Measurements from ENCODE around the gene CNRIP1. TPM values are rescaled to one million over a fixed set of nuclear protein-coding genes. Genes with fewer than 3 reads are reported as not detected.

CNRIP1 gene
- polyA plus RNA-seq, 2 donors, result 2.1 to 3.8 TPM

- H3K4me3 ChIP-seq (ENCODE audit: low read depth in 1 of 2, low read length in 2 of 2), result no peak overlapping the region
- WGBS, 2 donors, result 33 to 46% methylated on average over 2 of the region's 2 CpGs
- H3K9me3 ChIP-seq (ENCODE audit: control insufficient read depth in 2 of 2, insufficient read depth in 1 of 2, low read depth in 1 of 2, low read length in 1 of 2), result no peaks in the 10 kb centered on the region
These were observed 24.8 kb downstream of the CNRIP1 start for GRCh38 chr2:68294913-68295312.

DNA sequence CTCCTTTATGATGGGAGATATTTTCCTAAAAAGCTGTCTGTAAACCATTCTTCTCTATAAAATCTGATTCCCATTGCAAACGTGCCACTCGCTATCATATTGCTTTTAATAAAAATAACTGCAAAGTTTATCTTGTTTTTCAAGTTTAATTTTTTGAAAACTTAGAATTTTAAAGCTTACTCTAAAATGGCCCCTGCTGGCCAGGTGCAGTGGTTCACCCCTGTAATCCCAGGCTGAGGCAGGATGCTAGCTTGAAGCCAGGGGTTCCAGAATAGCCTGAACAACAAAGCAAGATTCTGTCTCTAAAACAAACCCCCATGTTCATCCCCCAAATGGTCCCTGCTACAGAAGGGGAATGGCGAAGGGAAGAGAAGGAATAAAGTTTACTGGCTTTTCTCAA, 25.6 kb downstream of the CNRIP1 start:
- H3K4me1 ChIP-seq (ENCODE audit: control insufficient read depth in 2 of 2, insufficient read depth in 2 of 2, low read length in 1 of 2), result no peaks in the 10 kb centered on the region
- H3K36me3 ChIP-seq (ENCODE audit: control insufficient read depth in 2 of 2, insufficient read depth in 2 of 2, low read length in 1 of 2), result no peaks in the 10 kb centered on the region
- WGBS, 2 donors, result 85 to 92% methylated on average over 3 of the region's 3 CpGs
- H3K27me3 ChIP-seq (ENCODE audit: control insufficient read depth in 1 of 2, insufficient read depth in 2 of 2, low read length in 2 of 2), result no peaks in the 10 kb centered on the region
- no peak overlapping the region for H3K27ac ChIP-seq (ENCODE audit: low read depth in 2 of 2, low read length in 1 of 2)
- no peaks in the 10 kb centered on the region for H3K9me3 ChIP-seq (ENCODE audit: control insufficient read depth in 2 of 2, insufficient read depth in 1 of 2, low read depth in 1 of 2, low read length in 1 of 2)
- no peak overlapping the region for H3K4me3 ChIP-seq (ENCODE audit: low read depth in 1 of 2, low read length in 2 of 2)

More at GRCh38 chr2:68294913-68295312, 24.8 kb downstream of the CNRIP1 start:
- Histone ChIP-seq H3K27me3 (ENCODE audit: control insufficient read depth in 1 of 2, insufficient read depth in 2 of 2, low read length in 2 of 2) (no peaks in the 10 kb centered on the region), H3K36me3 (ENCODE audit: control insufficient read depth in 2 of 2, insufficient read depth in 2 of 2, low read length in 1 of 2) (no peaks in the 10 kb centered on the region), H3K4me1 (ENCODE audit: control insufficient read depth in 2 of 2, insufficient read depth in 2 of 2, low read length in 1 of 2) (no peaks in the 10 kb centered on the region), H3K27ac (ENCODE audit: low read depth in 2 of 2, low read length in 1 of 2) (no peak overlapping the region)

DNA sequence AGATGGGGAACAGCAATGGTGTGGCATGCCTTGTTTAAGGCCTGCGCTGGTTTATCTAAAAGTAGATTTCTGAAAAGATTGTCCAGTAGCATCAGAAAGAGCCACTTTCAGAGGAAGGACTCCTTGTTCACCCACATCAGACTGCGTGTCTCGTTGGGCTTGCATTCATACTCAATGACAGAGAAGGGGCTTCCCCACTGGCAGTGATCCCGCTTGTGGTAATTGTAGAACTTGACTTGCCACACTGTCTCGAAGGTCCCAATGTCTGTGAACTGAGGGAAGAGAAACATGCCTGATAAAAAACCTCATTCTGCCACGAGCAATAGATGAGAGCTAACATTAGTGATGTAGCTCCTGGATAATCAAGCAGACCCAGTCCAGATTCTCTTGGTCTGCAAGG, 26.0 kb downstream of the CNRIP1 start:
- no peaks in the 10 kb centered on the region for H3K36me3 ChIP-seq (ENCODE audit: control insufficient read depth in 2 of 2, insufficient read depth in 2 of 2, low read length in 1 of 2)
- no peak overlapping the region for H3K27ac ChIP-seq (ENCODE audit: low read depth in 2 of 2, low read length in 1 of 2)
- H3K4me3 ChIP-seq (ENCODE audit: low read depth in 1 of 2, low read length in 2 of 2), result no peak overlapping the region
- 77 to 79% methylated on average over 6 of the region's 6 CpGs for WGBS, 2 donors
- H3K9me3 ChIP-seq (ENCODE audit: control insufficient read depth in 2 of 2, insufficient read depth in 1 of 2, low read depth in 1 of 2, low read length in 1 of 2), result no peaks in the 10 kb centered on the region
- H3K4me1 ChIP-seq (ENCODE audit: control insufficient read depth in 2 of 2, insufficient read depth in 2 of 2, low read length in 1 of 2), result no peaks in the 10 kb centered on the region
- no peaks in the 10 kb centered on the region for H3K27me3 ChIP-seq (ENCODE audit: control insufficient read depth in 1 of 2, insufficient read depth in 2 of 2, low read length in 2 of 2)

DNA sequence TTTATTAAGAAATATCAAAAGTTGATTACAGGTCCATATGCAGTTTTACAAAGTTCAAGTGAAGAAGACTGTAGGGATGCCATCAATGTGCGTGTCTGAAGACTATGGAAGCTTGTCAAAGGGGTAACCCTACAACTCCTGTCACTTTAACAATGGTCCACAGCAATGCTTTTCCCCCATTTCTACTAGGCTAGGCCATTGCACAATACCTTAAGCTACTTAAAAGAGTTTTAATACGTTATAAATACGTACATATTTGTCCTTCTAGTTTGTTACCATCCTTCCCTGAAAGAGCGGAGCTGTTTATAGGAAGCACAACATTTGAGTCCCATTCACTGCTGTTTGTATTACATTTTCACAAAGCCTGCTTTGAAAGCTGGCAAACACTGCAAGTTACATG, 26.7 kb downstream of the CNRIP1 start:
- Histone ChIP-seq H3K4me1 (ENCODE audit: control insufficient read depth in 2 of 2, insufficient read depth in 2 of 2, low read length in 1 of 2) (no peaks in the 10 kb centered on the region), H3K36me3 (ENCODE audit: control insufficient read depth in 2 of 2, insufficient read depth in 2 of 2, low read length in 1 of 2) (no peaks in the 10 kb centered on the region)
- 87 to 93% methylated on average over 4 of the region's 4 CpGs for WGBS, 2 donors

DNA sequence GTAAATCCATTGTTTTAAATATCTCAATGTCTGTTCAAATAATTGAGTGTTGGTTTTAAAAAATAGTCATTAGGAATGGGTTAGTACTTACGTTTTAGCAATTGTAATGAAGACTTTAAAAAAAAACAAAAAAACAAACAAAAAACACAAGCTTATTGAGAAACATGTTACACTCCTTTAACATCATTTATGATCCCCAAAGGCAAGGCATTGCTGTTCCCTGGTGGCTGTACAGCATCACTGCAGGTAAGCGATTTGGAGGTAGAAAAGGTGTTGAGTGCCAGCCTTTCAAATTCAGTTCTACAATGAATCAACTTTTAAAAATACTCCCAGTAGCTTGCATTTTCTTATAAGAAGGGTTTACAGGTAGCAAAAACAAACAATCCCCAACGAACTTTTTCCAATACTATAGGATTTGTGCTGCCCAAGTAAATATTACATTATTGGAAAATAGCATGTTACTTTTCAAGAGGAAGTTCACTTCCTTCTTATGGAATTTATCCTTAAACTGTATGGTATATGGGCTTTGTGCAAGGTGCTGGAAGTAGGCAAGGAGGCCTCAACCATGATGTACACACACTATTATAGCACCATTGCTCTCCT, 27.5 kb downstream of the CNRIP1 start:
- no peaks in the 10 kb centered on the region for H3K36me3 ChIP-seq (ENCODE audit: control insufficient read depth in 2 of 2, insufficient read depth in 2 of 2, low read length in 1 of 2)
- no peak overlapping the region for H3K27ac ChIP-seq (ENCODE audit: low read depth in 2 of 2, low read length in 1 of 2)
- no peak overlapping the region for H3K4me3 ChIP-seq (ENCODE audit: low read depth in 1 of 2, low read length in 2 of 2)
- no peaks in the 10 kb centered on the region for H3K27me3 ChIP-seq (ENCODE audit: control insufficient read depth in 1 of 2, insufficient read depth in 2 of 2, low read length in 2 of 2)
- H3K9me3 ChIP-seq (ENCODE audit: control insufficient read depth in 2 of 2, insufficient read depth in 1 of 2, low read depth in 1 of 2, low read length in 1 of 2), result no peaks in the 10 kb centered on the region
- 27 to 33% methylated on average over 3 of the region's 3 CpGs for WGBS, 2 donors
- H3K4me1 ChIP-seq (ENCODE audit: control insufficient read depth in 2 of 2, insufficient read depth in 2 of 2, low read length in 1 of 2), result no peaks in the 10 kb centered on the region

More for the DNA sequence above, 26.7 kb downstream of the CNRIP1 start:
- Histone ChIP-seq H3K9me3 (ENCODE audit: control insufficient read depth in 2 of 2, insufficient read depth in 1 of 2, low read depth in 1 of 2, low read length in 1 of 2) (no peaks in the 10 kb centered on the region), H3K27ac (ENCODE audit: low read depth in 2 of 2, low read length in 1 of 2) (no peak overlapping the region), H3K4me3 (ENCODE audit: low read depth in 1 of 2, low read length in 2 of 2) (no peak overlapping the region), H3K27me3 (ENCODE audit: control insufficient read depth in 1 of 2, insufficient read depth in 2 of 2, low read length in 2 of 2) (no peaks in the 10 kb centered on the region)

DNA sequence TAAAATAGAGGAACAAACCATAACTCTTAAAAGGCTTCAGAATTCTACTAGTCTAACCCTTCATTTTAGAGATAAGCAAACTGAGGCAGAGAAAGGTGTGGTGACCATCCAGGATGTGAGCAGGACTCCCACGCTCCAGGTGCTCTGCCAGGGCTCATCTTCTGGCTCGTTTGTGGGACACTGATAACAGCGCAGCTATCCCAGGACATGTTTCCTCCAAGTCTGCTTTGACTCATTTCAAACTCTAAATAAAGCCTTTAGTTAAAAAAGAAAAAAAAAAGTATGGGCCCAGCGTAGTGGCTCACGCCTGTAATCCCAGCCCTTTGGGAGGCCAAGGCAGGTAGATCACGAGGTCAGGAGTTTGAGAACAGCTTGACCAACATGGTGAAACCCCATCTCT, 28.4 kb downstream of the CNRIP1 start:
- no peak overlapping the region for H3K4me3 ChIP-seq (ENCODE audit: low read depth in 1 of 2, low read length in 2 of 2)
- no peak overlapping the region for H3K27ac ChIP-seq (ENCODE audit: low read depth in 2 of 2, low read length in 1 of 2)
- 72 to 77% methylated on average over 6 of the region's 6 CpGs for WGBS, 2 donors
- H3K36me3 ChIP-seq (ENCODE audit: control insufficient read depth in 2 of 2, insufficient read depth in 2 of 2, low read length in 1 of 2), result no peaks in the 10 kb centered on the region
- H3K27me3 ChIP-seq (ENCODE audit: control insufficient read depth in 1 of 2, insufficient read depth in 2 of 2, low read length in 2 of 2), result no peaks in the 10 kb centered on the region
- H3K4me1 ChIP-seq (ENCODE audit: control insufficient read depth in 2 of 2, insufficient read depth in 2 of 2, low read length in 1 of 2), result no peaks in the 10 kb centered on the region
- H3K9me3 ChIP-seq (ENCODE audit: control insufficient read depth in 2 of 2, insufficient read depth in 1 of 2, low read depth in 1 of 2, low read length in 1 of 2), result no peaks in the 10 kb centered on the region

DNA sequence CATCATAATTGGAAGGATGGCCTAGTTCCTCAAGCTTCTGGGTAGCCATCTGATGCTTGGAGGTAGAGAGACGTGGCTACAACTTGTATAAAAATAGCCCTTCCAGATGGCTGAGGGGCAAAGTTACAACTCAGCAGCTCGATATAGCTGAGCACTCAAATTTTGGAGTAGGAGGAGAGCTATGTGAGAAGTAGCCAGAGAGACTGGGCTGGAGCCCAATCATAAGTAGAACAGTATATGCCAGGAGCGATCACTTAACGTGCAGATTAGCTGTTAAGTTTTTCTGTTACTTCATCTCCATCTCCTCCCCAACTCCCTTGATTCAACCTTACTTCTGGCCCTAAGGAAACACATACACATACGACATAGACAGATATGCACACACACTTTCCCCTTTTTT, 28.8 kb downstream of the CNRIP1 start:
- no peak overlapping the region for H3K4me3 ChIP-seq (ENCODE audit: low read depth in 1 of 2, low read length in 2 of 2)
- H3K27me3 ChIP-seq (ENCODE audit: control insufficient read depth in 1 of 2, insufficient read depth in 2 of 2, low read length in 2 of 2), result no peaks in the 10 kb centered on the region
- WGBS, 2 donors, result 59 to 63% methylated on average over 5 of the region's 5 CpGs
- H3K27ac ChIP-seq (ENCODE audit: low read depth in 2 of 2, low read length in 1 of 2), result no peak overlapping the region
- H3K4me1 ChIP-seq (ENCODE audit: control insufficient read depth in 2 of 2, insufficient read depth in 2 of 2, low read length in 1 of 2), result no peaks in the 10 kb centered on the region
- H3K9me3 ChIP-seq (ENCODE audit: control insufficient read depth in 2 of 2, insufficient read depth in 1 of 2, low read depth in 1 of 2, low read length in 1 of 2), result no peaks in the 10 kb centered on the region
- H3K36me3 ChIP-seq (ENCODE audit: control insufficient read depth in 2 of 2, insufficient read depth in 2 of 2, low read length in 1 of 2), result no peaks in the 10 kb centered on the region

- no peaks in the 10 kb centered on the region for H3K4me1 ChIP-seq (ENCODE audit: control insufficient read depth in 2 of 2, insufficient read depth in 2 of 2, low read length in 1 of 2)
- peak overlapping the region in 1 of 2 donors; percentile 42 for H3K27ac ChIP-seq (ENCODE audit: low read depth in 2 of 2, low read length in 1 of 2)
- H3K27me3 ChIP-seq (ENCODE audit: control insufficient read depth in 1 of 2, insufficient read depth in 2 of 2, low read length in 2 of 2), result no peaks in the 10 kb centered on the region
These were observed 31.9 kb downstream of the CNRIP1 start for GRCh38 chr2:68287580-68288441.

DNA sequence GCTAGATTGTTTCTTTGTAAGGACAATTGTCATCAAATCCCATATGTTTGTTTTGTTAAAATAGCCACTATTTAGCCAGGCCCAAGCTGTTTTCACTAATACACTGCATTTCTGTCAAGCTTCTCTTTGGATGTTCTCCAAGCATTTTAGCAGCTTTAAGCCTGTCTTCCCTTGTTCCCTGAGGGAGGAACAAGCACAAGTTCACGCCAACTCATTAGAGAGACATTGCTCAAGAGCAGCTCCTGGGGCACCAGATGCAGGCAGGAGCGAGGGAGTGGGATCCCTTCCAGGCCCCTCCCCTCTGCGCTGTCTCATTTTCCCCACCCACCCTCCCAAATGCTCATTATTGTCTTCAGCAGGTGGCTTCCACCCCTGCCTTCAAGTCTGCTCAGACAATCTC, 34.9 kb downstream of the CNRIP1 start:
- no peak overlapping the region for H3K27ac ChIP-seq (ENCODE audit: low read depth in 2 of 2, low read length in 1 of 2)

More at GRCh38 chr2:68287580-68288441, 31.9 kb downstream of the CNRIP1 start:
- H3K9me3 ChIP-seq (ENCODE audit: control insufficient read depth in 2 of 2, insufficient read depth in 1 of 2, low read depth in 1 of 2, low read length in 1 of 2), result no peaks in the 10 kb centered on the region
- no peaks in the 10 kb centered on the region for H3K36me3 ChIP-seq (ENCODE audit: control insufficient read depth in 2 of 2, insufficient read depth in 2 of 2, low read length in 1 of 2)
- no peak overlapping the region for H3K4me3 ChIP-seq (ENCODE audit: low read depth in 1 of 2, low read length in 2 of 2)
- 20 to 30% methylated on average over 10 of the region's 10 CpGs for WGBS, 2 donors

GRCh38 chr2:68283419-68283812, 36.3 kb downstream of the CNRIP1 start:
- Histone ChIP-seq H3K36me3 (ENCODE audit: control insufficient read depth in 2 of 2, insufficient read depth in 2 of 2, low read length in 1 of 2) (no peaks in the 10 kb centered on the region), H3K4me3 (ENCODE audit: low read depth in 1 of 2, low read length in 2 of 2) (no peak overlapping the region), H3K27me3 (ENCODE audit: control insufficient read depth in 1 of 2, insufficient read depth in 2 of 2, low read length in 2 of 2) (no peaks in the 10 kb centered on the region), H3K9me3 (ENCODE audit: control insufficient read depth in 2 of 2, insufficient read depth in 1 of 2, low read depth in 1 of 2, low read length in 1 of 2) (no peaks in the 10 kb centered on the region), H3K27ac (ENCODE audit: low read depth in 2 of 2, low read length in 1 of 2) (no peak overlapping the region), H3K4me1 (ENCODE audit: control insufficient read depth in 2 of 2, insufficient read depth in 2 of 2, low read length in 1 of 2) (no peaks in the 10 kb centered on the region)
- WGBS, 2 donors, result 100% methylated on average over 1 of the region's 1 CpG

More for the DNA sequence above, 34.9 kb downstream of the CNRIP1 start:
- Histone ChIP-seq H3K9me3 (ENCODE audit: control insufficient read depth in 2 of 2, insufficient read depth in 1 of 2, low read depth in 1 of 2, low read length in 1 of 2) (no peaks in the 10 kb centered on the region), H3K4me1 (ENCODE audit: control insufficient read depth in 2 of 2, insufficient read depth in 2 of 2, low read length in 1 of 2) (no peaks in the 10 kb centered on the region), H3K27me3 (ENCODE audit: control insufficient read depth in 1 of 2, insufficient read depth in 2 of 2, low read length in 2 of 2) (no peaks in the 10 kb centered on the region), H3K36me3 (ENCODE audit: control insufficient read depth in 2 of 2, insufficient read depth in 2 of 2, low read length in 1 of 2) (no peaks in the 10 kb centered on the region), H3K4me3 (ENCODE audit: low read depth in 1 of 2, low read length in 2 of 2) (no peak overlapping the region)
- WGBS, 2 donors, result 29 to 58% methylated on average over 3 of the region's 3 CpGs

Data from esophagus (tissue), 2 donors.